WTC11 (cell line): ENCODE data around the gene SNX21. TPM values are rescaled to one million over a fixed set of nuclear protein-coding genes. Genes with fewer than 3 reads are reported as not detected.
"Not testable (repeated sequence)": the region's sequence is repeated elsewhere in the genome, so short reads cannot be mapped to it uniquely, and the experiment has no call there.

ENCODE experiments used
- ATAC-seq: fragments of 200-7000 bp; cut with Tn5 transposase; 2 replicates; pipeline ENCODE4 v1.10.0; 2021; ENCODE audit warnings: mild to moderate bottlenecking, moderate library complexity
- CTCF ChIA-PET: fragments of 300-600 bp; sonication (Branson Sonifier 250); formaldehyde crosslinking; loops from one replicate; lab custom pipeline; 2021; ENCODE audit warnings: antibody characterized with exemption; lab: Charles Lee
- POLR2A ChIA-PET: fragments of 350-600 bp; sonication (Branson Sonifier 250); formaldehyde crosslinking; loops from one replicate; lab custom pipeline; 2021; ENCODE audit warnings: antibody characterized with exemption; lab: Charles Lee
- DNase-seq: peaks from one replicate; pipeline ENCODE4 v3.0.0; 2021; ENCODE audit warnings: low spot score
- H3K27ac Mint-ChIP-seq: 2 replicates; pipeline ENCODE4 v1.8.0; 2021; ENCODE audit warnings: mixed read lengths
- H3K27me3 Mint-ChIP-seq: 2 replicates; pipeline ENCODE4 v1.8.0; 2021; ENCODE audit warnings: low read depth, mild to moderate bottlenecking, moderate library complexity, mixed read lengths
- H3K36me3 Mint-ChIP-seq: 2 replicates; pipeline ENCODE4 v1.8.0; 2021; ENCODE audit warnings: mixed read lengths
- H3K4me1 Mint-ChIP-seq: 2 replicates; pipeline ENCODE4 v1.8.0; 2022; ENCODE audit warnings: mixed read lengths
- H3K4me3 Mint-ChIP-seq: 2 replicates; pipeline ENCODE4 v1.8.0; 2021; ENCODE audit warnings: mild to moderate bottlenecking, moderate library complexity, mixed read lengths
- H3K9me3 Mint-ChIP-seq: 2 replicates; pipeline ENCODE4 v1.8.0; 2021; ENCODE audit warnings: mixed read lengths
- AR ChIP-seq: fragments of 250-450 bp; sonication (Bioruptor Pico); IDR thresholded peaks from 2 replicates; pipeline ENCODE4 v1.9.0; 2021; ENCODE audit warnings: mild to moderate bottlenecking
- CTCF ChIP-seq: fragments of 200-600 bp; IDR thresholded peaks from 2 replicates; pipeline ENCODE4 v1.8.0; 2022; ENCODE audit warnings: antibody characterized with exemption
- ELF4 ChIP-seq: sonication (generic); formaldehyde crosslinking; IDR thresholded peaks from 2 replicates; pipeline ENCODE4 v1.8.1; 2022; ENCODE audit warnings: low read depth, mild to moderate bottlenecking, moderate library complexity, missing genetic modification reagents
- GABPB1 ChIP-seq: sonication (generic); formaldehyde crosslinking; IDR thresholded peaks from 2 replicates; pipeline ENCODE4 v1.8.1; 2023; ENCODE audit warnings: mild to moderate bottlenecking, missing genetic modification reagents
- GTF2I ChIP-seq: fragments of 250-450 bp; sonication (Bioruptor Pico); conservative IDR thresholded peaks from 2 replicates; pipeline ENCODE4 v1.4.0; 2021; ENCODE audit warnings: mild to moderate bottlenecking
- IRF2 ChIP-seq: sonication (generic); formaldehyde crosslinking; IDR thresholded peaks from 2 replicates; pipeline ENCODE4 v1.8.0; 2022; ENCODE audit warnings: low read depth, missing genetic modification reagents, borderline replicate concordance
- MYBL2 ChIP-seq: sonication (generic); formaldehyde crosslinking; IDR thresholded peaks from 2 replicates; pipeline ENCODE4 v1.8.1; 2023; ENCODE audit warnings: mild to moderate bottlenecking, moderate library complexity, missing genetic modification reagents
- ZNF121 ChIP-seq: sonication (generic); formaldehyde crosslinking; IDR thresholded peaks from 2 replicates; pipeline ENCODE4 v1.8.0; 2023; ENCODE audit warnings: missing genetic modification reagents
- ZSCAN18 ChIP-seq: fragments of 250-450 bp; sonication (Bioruptor Pico); IDR thresholded peaks from 2 replicates; pipeline ENCODE4 v2.1.2; 2022; ENCODE audit warnings: mild to moderate bottlenecking, moderate library complexity
- total RNA-seq: library from RNA; stranded (reverse); gene quantifications from 3 replicates; pipeline ENCODE4 v1.2.3, GENCODE V29; 2021
- TF ChIP-seq, protein P1 (sequence below): sonication (generic); formaldehyde crosslinking; IDR thresholded peaks from 2 replicates; pipeline ENCODE4 v1.8.1; 2022; ENCODE audit warnings: low read depth, missing genetic modification reagents, borderline replicate concordance
- TF ChIP-seq, protein P2 (sequence below): sonication (generic); formaldehyde crosslinking; IDR thresholded peaks from 2 replicates; pipeline ENCODE4 v1.8.1; 2023; ENCODE audit warnings: mild to moderate bottlenecking, missing genetic modification reagents
- TF ChIP-seq, protein P3 (sequence below): fragments of 250-450 bp; sonication (Bioruptor Pico); IDR thresholded peaks from 2 replicates; pipeline ENCODE4 v1.9.0; 2021; ENCODE audit warnings: mild to moderate bottlenecking

SNX21 gene
- total RNA-seq, 1 experiment from 2014 or later, result 17.9 TPM

DNA sequence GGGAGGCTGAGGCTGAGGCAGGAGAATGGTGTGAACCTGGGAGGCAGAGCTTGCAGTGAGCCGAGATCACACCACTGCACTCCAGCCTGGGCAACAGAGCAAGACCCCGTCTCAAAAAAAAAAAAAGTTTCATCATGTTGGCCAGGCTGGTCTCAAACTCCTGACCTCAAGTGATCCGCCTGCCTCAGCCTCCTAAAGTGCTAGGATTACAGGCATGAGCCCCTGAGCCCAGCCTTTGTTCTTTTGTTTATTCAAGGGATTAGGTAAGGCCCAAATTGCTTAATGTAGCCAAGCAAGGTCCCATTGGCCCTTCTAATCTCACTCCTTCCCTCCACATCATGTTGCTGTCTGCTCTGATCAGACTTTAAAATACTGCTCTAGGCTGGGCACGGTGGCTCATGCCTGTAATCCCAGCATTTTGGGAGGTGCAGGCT, 3.9 kb upstream of the SNX21 start:
- CTCF ChIA-PET, H3K9me3 Mint-ChIP-seq, ATAC-seq, H3K36me3 Mint-ChIP-seq, H3K27ac Mint-ChIP-seq, DNase-seq: not testable (repeated sequence)
- peaks cover 25% of the 10 kb centered on the region for H3K4me1 Mint-ChIP-seq
- TF ChIP-seq GTF2I (0 out of 2 replicates have a peak, but pooled peaks have one; percentile 18), ZNF121 (CRISPR knock-in tag) (peak; percentile 49; the same call in 1 of the 2 replicates), GABPB1 (CRISPR knock-in tag) (peak; percentile 82)
- TF ChIP-seq, all 79 proteins: peak for 3; not testable (repeated sequence) for 76
- H3K27me3 Mint-ChIP-seq, POLR2A ChIA-PET, H3K4me3 Mint-ChIP-seq: not testable (repeated sequence)

DNA sequence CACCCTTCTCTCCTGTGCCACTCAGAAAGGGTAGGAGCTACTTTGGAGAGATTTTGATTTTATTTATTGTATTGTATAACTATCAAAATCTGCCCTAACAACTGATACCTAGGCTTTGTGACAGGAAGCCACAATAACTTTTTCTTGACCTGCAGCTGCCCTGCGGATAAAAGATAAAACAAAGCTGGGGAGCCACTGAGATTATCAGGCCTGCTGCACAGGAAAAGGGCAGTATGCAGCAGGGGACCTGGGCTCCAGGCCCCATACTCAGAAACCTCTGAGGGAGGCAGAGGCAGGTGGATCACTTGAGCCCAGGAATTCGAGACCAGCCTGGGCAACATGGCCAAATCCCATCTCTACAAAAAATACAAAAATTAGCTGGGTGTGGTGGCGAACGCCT, 980 bp upstream of the SNX21 start:
- ChIA-PET CTCF (interaction anchor here (1.2 to 2.7 kb wide), 2 partner anchors 8 to 57 kb away, joined by 5 to 12 read pairs; no protein-coding TSS in a partner anchor), POLR2A (interaction anchor here (0.9 kb wide), 1 partner anchor 101 kb away, joined by 3 read pairs; the partner anchor contains the start of gene PCIF1)
- TF ChIP-seq ELF4 (CRISPR knock-in tag) (no peak), ZSCAN18 (CRISPR knock-in tag) (no peak), IRF2 (CRISPR knock-in tag) (no peak), CTCF (no peak), AR (CRISPR knock-in tag) (no peak), MYBL2 (CRISPR knock-in tag) (no peak)
- TF ChIP-seq, protein P1, sequence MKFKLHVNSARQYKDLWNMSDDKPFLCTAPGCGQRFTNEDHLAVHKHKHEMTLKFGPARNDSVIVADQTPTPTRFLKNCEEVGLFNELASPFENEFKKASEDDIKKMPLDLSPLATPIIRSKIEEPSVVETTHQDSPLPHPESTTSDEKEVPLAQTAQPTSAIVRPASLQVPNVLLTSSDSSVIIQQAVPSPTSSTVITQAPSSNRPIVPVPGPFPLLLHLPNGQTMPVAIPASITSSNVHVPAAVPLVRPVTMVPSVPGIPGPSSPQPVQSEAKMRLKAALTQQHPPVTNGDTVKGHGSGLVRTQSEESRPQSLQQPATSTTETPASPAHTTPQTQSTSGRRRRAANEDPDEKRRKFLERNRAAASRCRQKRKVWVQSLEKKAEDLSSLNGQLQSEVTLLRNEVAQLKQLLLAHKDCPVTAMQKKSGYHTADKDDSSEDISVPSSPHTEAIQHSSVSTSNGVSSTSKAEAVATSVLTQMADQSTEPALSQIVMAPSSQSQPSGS, result no peak
- TF ChIP-seq, protein P2, sequence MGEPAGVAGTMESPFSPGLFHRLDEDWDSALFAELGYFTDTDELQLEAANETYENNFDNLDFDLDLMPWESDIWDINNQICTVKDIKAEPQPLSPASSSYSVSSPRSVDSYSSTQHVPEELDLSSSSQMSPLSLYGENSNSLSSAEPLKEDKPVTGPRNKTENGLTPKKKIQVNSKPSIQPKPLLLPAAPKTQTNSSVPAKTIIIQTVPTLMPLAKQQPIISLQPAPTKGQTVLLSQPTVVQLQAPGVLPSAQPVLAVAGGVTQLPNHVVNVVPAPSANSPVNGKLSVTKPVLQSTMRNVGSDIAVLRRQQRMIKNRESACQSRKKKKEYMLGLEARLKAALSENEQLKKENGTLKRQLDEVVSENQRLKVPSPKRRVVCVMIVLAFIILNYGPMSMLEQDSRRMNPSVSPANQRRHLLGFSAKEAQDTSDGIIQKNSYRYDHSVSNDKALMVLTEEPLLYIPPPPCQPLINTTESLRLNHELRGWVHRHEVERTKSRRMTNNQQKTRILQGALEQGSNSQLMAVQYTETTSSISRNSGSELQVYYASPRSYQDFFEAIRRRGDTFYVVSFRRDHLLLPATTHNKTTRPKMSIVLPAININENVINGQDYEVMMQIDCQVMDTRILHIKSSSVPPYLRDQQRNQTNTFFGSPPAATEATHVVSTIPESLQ, result no peak
- TF ChIP-seq, protein P3, sequence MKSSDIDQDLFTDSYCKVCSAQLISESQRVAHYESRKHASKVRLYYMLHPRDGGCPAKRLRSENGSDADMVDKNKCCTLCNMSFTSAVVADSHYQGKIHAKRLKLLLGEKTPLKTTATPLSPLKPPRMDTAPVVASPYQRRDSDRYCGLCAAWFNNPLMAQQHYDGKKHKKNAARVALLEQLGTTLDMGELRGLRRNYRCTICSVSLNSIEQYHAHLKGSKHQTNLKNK (CRISPR knock-in tag), result no peak
- H3K4me1 Mint-ChIP-seq, result peaks cover 18% of the 10 kb centered on the region
- H3K36me3 Mint-ChIP-seq, result peaks cover 3% of the 10 kb centered on the region; the same call in 1 of the 2 replicates
- DNase-seq, result no peak
- no peaks in the 10 kb centered on the region for H3K27me3 Mint-ChIP-seq
- no peaks in the 10 kb centered on the region for H3K9me3 Mint-ChIP-seq
- peak overlapping the region; percentile 88; the same call in 1 of the 2 replicates for H3K27ac Mint-ChIP-seq
- no peak for ATAC-seq
- H3K4me3 Mint-ChIP-seq, result peak overlapping the region; percentile 76
